ES-I3 (cell line): ENCODE data around the gene PARP14.
"Not testable (repeated sequence)": the region's sequence is repeated elsewhere in the genome, so short reads cannot be mapped to it uniquely, and the experiment has no call there.

Source experiments
- H3K36me3 ChIP-seq: 2 replicates; pipeline ENCODE4 v1.6.1; 2013; ENCODE audit warnings: mild to moderate bottlenecking, low read length, control low read depth, moderate library complexity; ENCODE audit not compliant: insufficient read depth
- H3K4me1 ChIP-seq: 2 replicates; pipeline ENCODE4 v1.6.1; 2013; ENCODE audit warnings: mild to moderate bottlenecking, control low read depth, low read length; ENCODE audit not compliant: insufficient read depth
- H3K9ac ChIP-seq: 2 replicates; pipeline ENCODE4 v1.6.1; 2013; ENCODE audit warnings: low read depth, mild to moderate bottlenecking, low read length, moderate library complexity
- H3K9me3 ChIP-seq: 2 replicates; pipeline ENCODE4 v1.6.1; 2013; ENCODE audit warnings: mild to moderate bottlenecking, low read length, moderate library complexity; ENCODE audit not compliant: control insufficient read depth, insufficient read depth

Gene PARP14

GRCh38 chr3:122688996-122689395, 8.4 kb downstream of the PARP14 start:
- Histone ChIP-seq H3K4me1 (no peaks in the 10 kb centered on the region), H3K36me3 (no peaks in the 10 kb centered on the region), H3K9me3 (no peaks in the 10 kb centered on the region), H3K9ac (no peak overlapping the region)

DNA sequence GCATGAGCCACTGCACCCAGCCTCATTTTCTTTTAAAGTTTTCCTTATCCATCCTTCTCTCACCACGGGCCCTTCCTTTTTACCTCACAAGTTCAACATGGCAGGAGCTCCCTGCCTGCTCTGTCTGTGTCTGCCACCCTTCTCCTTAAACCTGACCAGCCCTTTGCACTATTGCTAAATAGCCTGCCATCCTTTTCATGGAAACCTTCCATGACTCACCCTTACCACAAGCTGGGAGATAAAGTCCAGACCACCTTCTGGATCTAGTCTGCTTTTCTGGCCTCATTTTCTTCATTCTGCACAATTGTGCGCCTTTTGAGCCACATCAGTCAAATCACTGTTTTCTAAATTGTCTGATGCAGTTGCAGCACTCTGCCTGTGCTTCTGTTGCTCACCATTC, 8.9 kb downstream of the PARP14 start:
- H3K36me3 ChIP-seq, result no peaks in the 10 kb centered on the region
- H3K9ac ChIP-seq, result no peak overlapping the region

GRCh38 chr3:122690096-122690495, 9.5 kb downstream of the PARP14 start:
- Histone ChIP-seq H3K9me3 (no peaks in the 10 kb centered on the region), H3K4me1 (no peaks in the 10 kb centered on the region), H3K9ac (no peak overlapping the region), H3K36me3 (no peaks in the 10 kb centered on the region)

More for the DNA sequence above, 8.9 kb downstream of the PARP14 start:
- Histone ChIP-seq H3K4me1 (no peaks in the 10 kb centered on the region), H3K9me3 (no peaks in the 10 kb centered on the region)

DNA sequence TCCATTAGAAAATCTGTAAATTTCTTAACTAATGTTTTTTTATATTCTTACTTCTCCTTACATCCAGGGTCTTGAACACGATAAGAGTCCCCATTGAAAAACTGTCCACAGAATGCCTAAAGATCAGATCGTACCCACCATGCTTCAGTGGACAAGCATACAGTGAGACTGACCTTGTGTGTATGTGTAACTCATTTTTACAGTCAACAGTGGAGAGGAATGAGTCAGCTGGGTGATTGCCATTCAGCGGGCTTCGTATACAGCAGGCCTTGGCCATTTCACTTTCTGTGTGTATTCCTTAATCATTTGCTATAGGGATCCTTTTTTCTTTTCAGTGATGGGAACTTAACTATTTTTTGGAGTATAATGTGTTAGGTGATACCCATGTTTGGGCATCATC, 10.6 kb downstream of the PARP14 start:
- Histone ChIP-seq H3K9ac (no peak overlapping the region), H3K36me3 (no peaks in the 10 kb centered on the region), H3K4me1 (no peaks in the 10 kb centered on the region), H3K9me3 (no peaks in the 10 kb centered on the region)

DNA sequence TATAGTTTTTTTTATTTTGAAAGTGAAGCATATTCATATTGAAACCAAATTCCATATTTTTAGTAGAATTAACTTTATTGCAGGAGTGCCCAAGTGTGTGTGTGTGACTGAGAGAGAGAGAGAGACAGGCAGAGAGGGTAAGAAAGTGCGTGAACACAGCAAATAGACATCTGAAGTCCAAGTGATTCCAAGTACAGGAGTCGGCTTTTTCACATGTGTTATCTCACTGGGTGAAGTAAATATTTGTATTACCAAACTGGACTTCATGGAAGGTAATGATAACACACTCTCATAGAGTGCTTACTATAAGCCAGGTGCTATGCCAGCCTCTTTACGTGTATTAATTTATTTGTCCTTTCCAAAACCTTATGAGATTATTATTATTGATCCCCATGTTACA, 12.0 kb downstream of the PARP14 start:
- H3K9ac ChIP-seq, result no peak overlapping the region
- H3K4me1 ChIP-seq, result no peaks in the 10 kb centered on the region
- H3K36me3 ChIP-seq, result no peaks in the 10 kb centered on the region
- no peaks in the 10 kb centered on the region for H3K9me3 ChIP-seq

GRCh38 chr3:122694966-122695365, 14.3 kb downstream of the PARP14 start:
- Histone ChIP-seq H3K36me3 (no peaks in the 10 kb centered on the region), H3K9me3 (no peaks in the 10 kb centered on the region), H3K9ac (no peak overlapping the region), H3K4me1 (no peaks in the 10 kb centered on the region)

DNA sequence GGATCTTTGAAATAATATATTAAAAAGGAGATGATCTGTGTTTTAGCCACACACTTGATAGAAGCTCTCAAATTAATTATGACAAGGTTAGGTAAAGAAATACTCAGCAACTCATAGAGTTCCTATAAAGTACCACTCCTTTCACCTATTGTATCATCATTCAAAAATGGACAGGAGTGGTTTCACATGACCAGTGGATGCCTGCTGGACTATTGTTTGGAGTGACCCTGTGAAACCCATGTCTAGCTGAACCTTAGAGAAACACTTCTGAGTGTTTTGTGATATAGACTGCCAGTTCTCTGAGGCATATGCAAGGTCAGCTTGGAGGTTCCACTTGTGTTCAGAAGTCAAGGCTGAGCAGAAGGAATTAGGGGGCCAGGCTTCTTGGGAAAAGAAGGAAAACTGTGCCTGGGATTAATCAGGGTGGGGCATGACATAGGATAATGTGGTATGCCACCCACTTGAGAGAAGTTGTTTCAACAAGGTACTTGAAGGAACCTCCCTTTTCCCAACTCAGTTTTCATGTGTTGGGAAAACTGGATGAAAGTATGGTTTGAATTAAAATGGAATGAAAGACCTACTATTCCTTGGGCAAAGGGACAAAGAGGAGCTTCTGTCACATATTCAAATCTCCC, 15.4 kb downstream of the PARP14 start:
- Histone ChIP-seq H3K4me1 (no peaks in the 10 kb centered on the region), H3K9ac (no peak overlapping the region), H3K9me3 (no peaks in the 10 kb centered on the region), H3K36me3 (no peaks in the 10 kb centered on the region)

DNA sequence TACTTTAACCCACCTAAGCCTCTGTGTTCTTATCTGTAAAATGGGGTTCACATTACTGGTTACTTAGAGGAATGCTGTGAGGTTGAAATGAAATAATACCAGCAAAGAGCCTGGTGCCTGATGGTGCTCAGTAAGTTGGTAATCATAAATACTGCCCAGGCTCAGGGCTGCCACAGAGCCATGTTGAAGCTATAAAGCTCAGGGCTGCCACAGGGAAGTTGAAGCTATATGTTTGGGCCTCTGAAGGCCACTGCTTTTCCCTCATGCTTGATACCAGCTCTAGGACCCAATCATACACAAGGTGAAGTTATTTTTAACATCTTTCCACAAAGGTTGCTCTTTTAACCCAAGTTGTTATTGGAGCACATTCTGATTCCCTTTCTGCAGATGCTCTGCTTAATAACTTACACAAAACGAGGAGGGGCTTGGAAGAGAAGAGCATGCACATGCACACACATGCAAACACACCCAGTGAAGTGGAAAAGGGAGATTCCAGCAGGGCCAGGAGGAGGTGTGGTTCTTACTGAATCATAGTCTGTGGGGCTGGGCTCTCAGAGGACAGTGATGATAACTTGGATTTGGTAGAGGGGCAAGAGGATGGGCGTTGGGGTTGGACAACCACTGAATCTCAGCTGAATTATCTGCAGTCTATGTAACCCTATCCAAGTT, 17.4 kb downstream of the PARP14 start:
- Histone ChIP-seq H3K9ac (no peak overlapping the region), H3K4me1 (no peaks in the 10 kb centered on the region), H3K36me3 (no peaks in the 10 kb centered on the region), H3K9me3 (no peaks in the 10 kb centered on the region)

GRCh38 chr3:122700193-122700592, 19.6 kb downstream of the PARP14 start:
- H3K9ac ChIP-seq, result no peak overlapping the region
- no peaks in the 10 kb centered on the region for H3K4me1 ChIP-seq
- no peaks in the 10 kb centered on the region for H3K36me3 ChIP-seq
- H3K9me3 ChIP-seq, result no peaks in the 10 kb centered on the region

DNA sequence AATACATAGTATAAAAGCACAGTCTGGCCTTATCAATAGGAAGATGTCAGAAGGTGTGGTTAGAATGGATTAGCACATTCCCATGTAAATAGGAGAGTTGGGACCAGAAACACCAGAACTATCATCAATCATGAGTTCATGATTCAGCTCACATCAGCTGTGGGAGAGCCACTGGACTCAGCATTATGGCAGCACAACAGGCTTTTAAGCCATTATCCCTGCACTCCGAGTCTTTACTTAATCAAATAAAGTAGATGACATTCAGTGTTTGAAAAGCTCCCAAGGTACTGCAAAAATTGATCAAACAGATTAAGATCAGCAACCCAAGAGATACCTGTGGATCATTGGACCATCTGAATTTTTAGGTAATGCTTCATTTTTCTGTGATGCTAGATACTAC, 24.7 kb downstream of the PARP14 start:
- Histone ChIP-seq H3K9me3 (no peaks in the 10 kb centered on the region), H3K4me1 (no peaks in the 10 kb centered on the region), H3K36me3 (no peaks in the 10 kb centered on the region), H3K9ac (no peak overlapping the region)

- not testable (repeated sequence) for H3K9me3 ChIP-seq, H3K9ac ChIP-seq, H3K4me1 ChIP-seq, H3K36me3 ChIP-seq
Measured at GRCh38 chr3:122710616-122711251, 30.1 kb downstream of the PARP14 start.

- H3K36me3 ChIP-seq, result no peaks in the 10 kb centered on the region; the same call in 1 of the 2 replicates
- no peaks in the 10 kb centered on the region for H3K9me3 ChIP-seq
- H3K4me1 ChIP-seq, result no peaks in the 10 kb centered on the region
- no peak overlapping the region for H3K9ac ChIP-seq
Measured at GRCh38 chr3:122714273-122714672, 33.6 kb downstream of the PARP14 start.

DNA sequence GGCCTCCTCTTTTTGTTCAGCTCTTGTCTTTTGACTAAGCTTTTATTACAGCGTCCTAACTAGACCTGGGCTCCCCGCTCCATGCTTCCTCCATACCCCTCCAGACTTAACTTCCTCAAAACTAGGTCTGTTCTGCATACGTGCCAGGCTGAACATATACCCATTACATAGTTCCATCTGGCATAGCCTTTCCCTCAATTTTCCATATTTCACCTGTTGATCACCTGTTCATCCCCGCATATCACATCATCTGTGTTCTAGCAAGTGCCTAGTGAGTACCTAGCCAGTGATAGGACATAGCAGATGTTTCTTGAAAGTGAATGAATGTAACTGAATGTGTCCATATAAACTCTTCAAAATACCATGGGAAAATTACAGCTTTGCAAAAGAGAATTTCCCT, 36.0 kb downstream of the PARP14 start:
- no peaks in the 10 kb centered on the region for H3K4me1 ChIP-seq
- H3K9ac ChIP-seq, result no peak overlapping the region
- H3K9me3 ChIP-seq, result no peaks in the 10 kb centered on the region
- H3K36me3 ChIP-seq, result no peaks in the 10 kb centered on the region; the same call in 1 of the 2 replicates

- Histone ChIP-seq H3K9me3 (no peaks in the 10 kb centered on the region), H3K4me1 (no peaks in the 10 kb centered on the region), H3K36me3 (no peaks in the 10 kb centered on the region; the same call in 1 of the 2 replicates), H3K9ac (no peak overlapping the region)
Measured at GRCh38 chr3:122719273-122719921, 38.8 kb downstream of the PARP14 start.
